ENCODE results near the gene ANGEL1. TPM values are rescaled to one million over a fixed set of nuclear protein-coding genes. Genes with fewer than 3 reads are reported as not detected.

ANGEL1 gene
- total RNA-seq, 2 experiments from 2014 or later = 15.1 to 16.3 TPM

DNA sequence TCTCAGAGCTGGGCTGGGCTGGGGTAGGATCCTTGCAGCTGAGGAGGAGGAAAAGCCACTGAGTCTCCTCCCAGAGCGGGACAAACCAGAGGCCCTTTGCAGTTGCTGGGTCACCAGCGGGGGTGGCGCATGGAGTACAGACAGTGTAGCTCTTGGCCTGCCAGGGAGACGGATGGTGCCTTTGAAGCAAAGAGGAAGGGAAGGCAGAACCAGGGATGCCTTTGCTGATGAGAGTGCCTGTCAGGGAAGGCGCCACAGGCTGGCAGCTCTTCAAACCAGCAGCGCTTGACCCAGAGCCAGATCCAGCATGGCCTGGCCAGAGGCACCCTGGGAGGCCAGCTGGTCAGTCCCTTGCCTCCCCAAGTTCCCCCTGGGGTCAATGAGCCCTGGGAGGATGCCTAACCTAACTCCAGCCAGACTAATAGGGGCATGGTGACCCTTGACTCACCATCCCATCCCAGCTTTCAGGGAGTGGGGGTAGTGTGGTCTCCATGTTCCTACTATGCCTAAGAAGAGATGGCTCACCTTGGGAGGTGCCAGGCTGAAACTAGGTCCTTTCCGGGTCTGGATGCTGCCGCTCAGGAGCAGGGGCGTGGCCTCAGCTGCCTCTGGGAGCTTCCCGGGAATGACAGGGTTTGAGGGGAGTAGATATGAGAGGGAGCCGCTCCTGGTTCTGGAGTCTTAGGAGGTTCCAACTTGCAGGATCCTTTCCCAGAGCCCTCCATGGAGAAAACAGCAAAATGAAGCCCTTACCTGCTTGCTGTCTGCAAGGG lies 31.6 kb downstream of the ANGEL1 start:
- CTCF ChIA-PET = no interaction called here
- POLR2A ChIA-PET = no interaction called here

DNA sequence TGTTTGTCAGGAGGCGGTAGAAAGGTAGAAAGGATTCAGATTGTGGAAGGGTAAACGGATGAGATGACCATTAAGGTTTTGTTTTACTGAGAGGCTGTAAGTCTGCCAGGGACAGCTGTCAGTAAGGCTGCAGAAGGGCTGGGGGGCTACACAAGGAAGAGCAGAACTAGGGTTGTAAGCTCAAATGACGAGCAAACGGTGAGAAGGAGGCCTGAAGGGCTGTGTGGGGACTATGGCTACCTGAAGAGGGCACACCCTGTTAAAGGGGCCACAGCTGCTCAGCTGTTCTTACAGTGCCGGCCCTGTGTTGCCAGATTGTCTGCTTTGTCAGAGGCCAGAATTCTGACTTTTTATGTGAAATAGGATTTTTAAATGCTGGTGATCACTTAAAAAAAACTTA lies 32.3 kb downstream of the ANGEL1 start:
- ChIA-PET CTCF (no interaction called here), POLR2A (no interaction called here)

GRCh38 chr14:76780058-76780345 lies 32.7 kb downstream of the ANGEL1 start:
- CTCF ChIA-PET = no interaction called here
- POLR2A ChIA-PET = interaction anchor here (0.6 kb wide), 1 partner anchor 307 kb away, joined by 4 read pairs; no protein-coding TSS in a partner anchor

GRCh38 chr14:76779221-76780057 lies 33.2 kb downstream of the ANGEL1 start:
- ChIA-PET POLR2A (interaction anchor here (0.6 kb wide), 1 partner anchor 307 kb away, joined by 4 read pairs; no protein-coding TSS in a partner anchor), CTCF (no interaction called here)

- ChIA-PET CTCF (no interaction called here), POLR2A (no interaction called here)
These were observed 34.0 kb downstream of the ANGEL1 start for GRCh38 chr14:76778546-76779215.

GRCh38 chr14:76777721-76778120 lies 35.0 kb downstream of the ANGEL1 start:
- ChIA-PET CTCF (interaction anchor here (2.1 kb wide), 1 partner anchor 10 kb away, joined by 5 read pairs; no protein-coding TSS in a partner anchor), POLR2A (no interaction called here)

- ChIA-PET POLR2A (no interaction called here), CTCF (interaction anchor here (2.1 kb wide), 1 partner anchor 9 kb away, joined by 5 read pairs; no protein-coding TSS in a partner anchor)
These were observed 36.0 kb downstream of the ANGEL1 start for GRCh38 chr14:76776428-76777251.

DNA sequence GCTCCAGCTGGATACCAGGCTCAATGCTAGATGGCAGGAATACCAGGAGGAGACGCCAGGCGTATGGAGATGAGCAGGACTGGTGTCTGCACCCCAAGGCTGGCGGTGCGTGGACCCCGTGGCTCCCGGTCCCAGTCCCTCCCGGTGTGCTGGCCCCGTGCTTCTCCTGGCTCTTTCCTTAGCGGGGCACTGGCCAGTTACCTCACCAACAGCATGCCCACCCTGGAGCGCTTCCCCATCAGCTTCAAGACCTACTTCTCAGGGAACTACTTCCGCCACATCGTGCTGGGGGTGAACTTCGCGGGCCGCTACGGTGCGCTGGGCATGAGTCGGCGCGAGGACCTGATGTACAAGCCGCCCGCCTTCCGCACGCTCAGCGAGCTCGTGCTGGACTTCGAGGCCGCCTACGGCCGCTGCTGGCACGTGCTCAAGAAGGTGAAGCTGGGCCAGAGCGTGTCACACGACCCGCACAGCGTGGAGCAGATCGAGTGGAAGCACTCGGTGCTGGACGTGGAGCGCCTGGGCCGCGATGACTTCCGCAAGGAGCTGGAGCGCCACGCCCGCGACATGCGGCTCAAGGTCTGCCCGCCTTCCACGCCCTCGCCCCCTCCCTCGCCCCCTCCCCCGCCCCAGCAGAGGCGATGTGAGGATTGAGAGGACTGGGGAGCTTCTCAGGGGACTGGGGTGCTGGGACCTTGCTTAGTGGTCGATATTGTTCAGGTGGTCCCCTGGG lies 36.8 kb downstream of the ANGEL1 start:
- POLR2A ChIA-PET = no interaction called here
- CTCF ChIA-PET = interaction anchor here (2.1 kb wide), 1 partner anchor 8 kb away, joined by 5 read pairs; no protein-coding TSS in a partner anchor

- ChIA-PET CTCF (no interaction called here), POLR2A (no interaction called here)
These were observed 37.6 kb downstream of the ANGEL1 start for GRCh38 chr14:76774821-76775694.

DNA sequence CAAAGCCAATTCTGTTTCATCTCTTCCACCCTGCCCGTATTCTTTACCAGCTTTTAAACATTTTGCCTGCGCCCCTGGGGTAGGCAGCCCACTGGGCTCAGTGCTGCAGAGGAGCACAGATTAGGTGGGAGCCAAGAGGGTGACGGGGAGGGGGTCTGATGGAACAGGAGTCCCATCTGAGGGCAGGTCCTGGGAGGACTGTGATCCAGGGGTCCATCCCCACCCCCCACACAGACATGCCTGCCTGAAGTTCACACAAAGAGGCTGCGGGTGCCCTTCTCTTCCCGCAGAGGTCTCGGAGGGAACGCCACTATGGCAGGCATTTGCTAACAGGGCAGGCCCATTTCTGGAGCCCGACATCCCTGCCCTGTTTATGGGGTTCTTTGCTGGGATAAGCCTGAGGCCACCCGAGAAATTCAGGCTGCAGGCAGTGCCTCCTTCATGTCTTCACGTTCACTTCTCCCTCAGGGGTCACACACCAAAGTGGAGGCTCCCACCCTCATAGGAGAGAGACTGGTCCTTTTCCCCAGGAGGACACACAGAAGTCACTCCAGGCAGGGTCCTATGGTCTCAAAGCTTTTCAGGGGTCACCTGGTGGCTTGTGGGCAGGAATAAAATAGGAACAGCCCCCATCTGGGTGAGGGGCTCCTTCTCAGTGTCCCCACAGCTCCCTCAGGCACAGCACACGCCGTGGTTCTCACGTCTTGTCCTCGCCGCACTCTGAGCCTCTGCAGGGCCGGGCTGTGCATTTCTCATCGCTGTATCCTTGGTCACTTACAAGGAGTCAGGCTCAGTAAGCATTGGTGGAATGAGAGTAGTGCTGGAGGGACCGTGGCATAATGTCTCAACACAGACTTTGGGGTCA lies 38.5 kb downstream of the ANGEL1 start:
- ChIA-PET CTCF (no interaction called here), POLR2A (no interaction called here)

DNA sequence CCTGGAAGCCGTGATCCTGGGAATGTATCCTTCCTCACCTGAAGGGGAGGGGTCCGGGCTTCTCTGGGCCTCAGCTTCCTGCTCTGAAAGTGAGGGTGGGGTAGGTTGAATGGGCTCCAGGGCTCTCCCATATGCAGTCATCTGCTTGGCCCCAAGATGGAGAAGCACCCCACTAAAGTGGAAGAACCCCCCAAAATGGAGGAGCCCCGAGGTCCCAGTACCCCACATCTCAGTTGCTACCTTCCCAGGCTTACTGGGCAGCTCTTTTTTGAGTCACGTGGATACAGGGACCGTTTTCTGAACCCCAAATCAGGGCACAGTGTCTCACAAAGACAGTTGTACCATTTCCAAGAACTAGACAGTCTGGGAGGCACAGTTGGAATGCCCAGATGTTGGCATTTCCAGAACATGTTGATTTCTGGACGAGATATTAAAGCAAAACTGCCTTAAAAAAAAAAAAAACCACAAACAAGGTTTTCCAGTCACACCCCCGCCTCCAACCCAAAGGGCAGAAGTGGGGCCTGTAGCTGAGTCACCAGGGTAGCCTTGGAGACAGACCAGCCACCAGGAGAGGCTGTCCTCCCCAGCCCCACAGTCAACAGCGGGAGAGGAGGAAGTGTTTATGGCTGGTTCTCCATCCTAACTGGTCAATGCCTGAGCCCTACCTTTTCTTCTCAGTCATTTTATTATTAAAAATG lies 39.3 kb downstream of the ANGEL1 start:
- ChIA-PET CTCF (no interaction called here), POLR2A (no interaction called here)

GRCh38 chr14:76772300-76773187 lies 40.1 kb downstream of the ANGEL1 start:
- ChIA-PET CTCF (interaction anchor here (0.6 kb wide), 1 partner anchor 135 kb away, joined by 4 read pairs; no protein-coding TSS in a partner anchor), POLR2A (no interaction called here)

GRCh38 chr14:76771437-76771980 lies 41.2 kb downstream of the ANGEL1 start:
- POLR2A ChIA-PET = no interaction called here
- CTCF ChIA-PET = no interaction called here

- POLR2A ChIA-PET = no interaction called here
- CTCF ChIA-PET = interaction anchor here (0.7 to 1.0 kb wide), 3 partner anchors 14 to 207 kb away, joined by 3 read pairs; no protein-coding TSS in a partner anchor
These were observed 41.9 kb downstream of the ANGEL1 start for GRCh38 chr14:76770521-76771436.
